Endothelial cell of umbilical vein (primary cell): ENCODE measurements around the gene TMEM174.

Experiments used
- CTCF ChIP-seq, 2 donors: IDR thresholded peaks; 1 replicate in 1 of 2; 2 replicates in 1 of 2; pipeline ENCODE4 v1.5.1; 2011; ENCODE audit warnings: low read length in 2 of 2, mild to moderate bottlenecking in 2 of 2, moderate library complexity in 2 of 2, control low read depth in 1 of 2, inconsistent platforms in 1 of 2, low read depth in 1 of 2; ENCODE audit not compliant: insufficient read depth in 1 of 2; ENCODE audit errors: extremely low read depth in 1 of 2
- EZH2 ChIP-seq: IDR thresholded peaks from 2 replicates; pipeline ENCODE4 v1.6.1; 2012; ENCODE audit warnings: borderline replicate concordance, low read depth, mild to moderate bottlenecking, moderate library complexity, low read length, inconsistent platforms; ENCODE audit not compliant: severe bottlenecking
- FOS ChIP-seq: IDR thresholded peaks from 2 replicates; pipeline ENCODE4 v1.6.1; 2011; ENCODE audit warnings: mild to moderate bottlenecking, low read length, moderate library complexity, borderline replicate concordance; ENCODE audit not compliant: insufficient read depth
- GATA2 ChIP-seq: IDR thresholded peaks from 2 replicates; pipeline ENCODE4 v1.7.0; 2011; ENCODE audit warnings: low read depth, mild to moderate bottlenecking, moderate library complexity, mixed read lengths, low read length; ENCODE audit not compliant: insufficient read length, insufficient read depth
- JUN ChIP-seq: IDR thresholded peaks from 2 replicates; pipeline ENCODE4 v1.6.1; 2011; ENCODE audit warnings: borderline replicate concordance, low read depth; ENCODE audit not compliant: insufficient read length, insufficient read depth
- MAX ChIP-seq: IDR thresholded peaks from 2 replicates; pipeline ENCODE4 v1.6.1; 2011; ENCODE audit not compliant: insufficient read depth, insufficient read length
- MYC ChIP-seq: IDR thresholded peaks from one replicate; pipeline ENCODE4 v1.6.1; 2011; ENCODE audit warnings: mild to moderate bottlenecking, low read depth, low read length
- POLR2A ChIP-seq: IDR thresholded peaks from 2 replicates; pipeline ENCODE4 v1.6.1; 2012; ENCODE audit warnings: low read depth, mild to moderate bottlenecking, control low read depth, low read length
- POLR2AphosphoS5 ChIP-seq: IDR thresholded peaks from 2 replicates; pipeline ENCODE4 v1.6.1; 2012; ENCODE audit warnings: low read depth, mild to moderate bottlenecking, control low read depth, low read length, moderate library complexity; ENCODE audit not compliant: insufficient read depth

- TF ChIP-seq POLR2AphosphoS5 (no peak), POLR2A (no peak), CTCF (IDR thresholded peaks at IDR 0.05; ENCODE audit: extremely low read depth in 1 of 2, insufficient read depth in 1 of 2, low read depth in 1 of 2, low read length in 2 of 2) (no peak), JUN (no peak), MAX (no peak), EZH2 (no peak), GATA2 (no peak), MYC (no peak), FOS (no peak)
Measured at GRCh38 chr5:73198833-73199592, 26.0 kb downstream of the TMEM174 start.
